ENCODE data around the gene ESRRA. TPM values are rescaled to one million over a fixed set of nuclear protein-coding genes. Genes with fewer than 3 reads are reported as not detected.
A peak's percentile ranks its signal among the peaks of the same experiment; 100 is the strongest.

Gene ESRRA
- total and polyA plus RNA-seq, 2 of the 13 experiments (the other 11 are each of a cell fraction or from before 2014, with no cell fraction given) = 18.1 to 36.3 TPM

DNA sequence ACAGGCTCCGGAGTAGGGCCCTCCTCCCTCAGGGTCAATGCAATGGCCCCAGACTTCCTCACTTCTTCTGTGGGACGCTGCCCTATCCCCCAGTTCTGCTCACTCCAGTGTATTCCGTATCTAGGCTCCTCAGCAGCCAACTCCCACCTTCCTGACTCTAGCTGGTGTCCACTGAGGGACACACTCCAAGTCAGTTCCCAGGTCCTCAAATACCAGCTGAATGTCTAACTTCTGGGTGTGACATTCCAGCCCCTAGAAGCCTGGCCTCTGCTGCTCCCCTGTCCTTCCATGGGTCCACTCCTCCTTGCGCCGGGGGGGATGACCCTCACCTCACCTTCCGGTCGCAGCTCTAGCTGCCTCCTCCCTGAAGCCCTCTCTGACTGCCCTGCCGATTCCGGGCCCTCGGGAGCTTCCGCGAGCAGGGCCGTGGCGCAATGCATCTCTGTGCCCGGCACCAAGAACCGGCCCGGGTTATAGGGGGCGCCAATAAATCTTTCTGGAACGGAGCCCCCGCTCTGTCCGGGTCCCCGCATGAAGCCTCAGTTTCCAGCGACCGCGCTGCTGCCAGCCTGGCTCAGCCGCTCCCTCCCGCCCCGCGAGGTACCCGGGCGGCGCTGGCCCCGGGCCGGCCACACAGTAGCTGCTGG is 36.3 kb upstream of the ESRRA start (continued):
- TF ChIP-seq, protein P1, sequence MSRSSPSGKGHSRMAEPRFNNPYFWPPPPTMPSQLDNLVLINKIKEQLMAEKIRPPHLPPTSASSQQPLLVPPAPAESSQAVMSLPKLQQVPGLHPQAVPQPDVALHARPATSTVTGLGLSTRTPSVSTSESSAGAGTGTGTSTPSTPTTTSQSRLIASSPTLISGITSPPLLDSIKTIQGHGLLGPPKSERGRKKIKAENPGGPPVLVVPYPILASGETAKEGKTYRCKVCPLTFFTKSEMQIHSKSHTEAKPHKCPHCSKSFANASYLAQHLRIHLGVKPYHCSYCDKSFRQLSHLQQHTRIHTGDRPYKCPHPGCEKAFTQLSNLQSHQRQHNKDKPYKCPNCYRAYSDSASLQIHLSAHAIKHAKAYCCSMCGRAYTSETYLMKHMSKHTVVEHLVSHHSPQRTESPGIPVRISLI (CRISPR knock-in tag; IDR thresholded peaks at IDR 0.05; ENCODE audit: borderline replicate concordance) = no peak
- TF ChIP-seq, protein P2, sequence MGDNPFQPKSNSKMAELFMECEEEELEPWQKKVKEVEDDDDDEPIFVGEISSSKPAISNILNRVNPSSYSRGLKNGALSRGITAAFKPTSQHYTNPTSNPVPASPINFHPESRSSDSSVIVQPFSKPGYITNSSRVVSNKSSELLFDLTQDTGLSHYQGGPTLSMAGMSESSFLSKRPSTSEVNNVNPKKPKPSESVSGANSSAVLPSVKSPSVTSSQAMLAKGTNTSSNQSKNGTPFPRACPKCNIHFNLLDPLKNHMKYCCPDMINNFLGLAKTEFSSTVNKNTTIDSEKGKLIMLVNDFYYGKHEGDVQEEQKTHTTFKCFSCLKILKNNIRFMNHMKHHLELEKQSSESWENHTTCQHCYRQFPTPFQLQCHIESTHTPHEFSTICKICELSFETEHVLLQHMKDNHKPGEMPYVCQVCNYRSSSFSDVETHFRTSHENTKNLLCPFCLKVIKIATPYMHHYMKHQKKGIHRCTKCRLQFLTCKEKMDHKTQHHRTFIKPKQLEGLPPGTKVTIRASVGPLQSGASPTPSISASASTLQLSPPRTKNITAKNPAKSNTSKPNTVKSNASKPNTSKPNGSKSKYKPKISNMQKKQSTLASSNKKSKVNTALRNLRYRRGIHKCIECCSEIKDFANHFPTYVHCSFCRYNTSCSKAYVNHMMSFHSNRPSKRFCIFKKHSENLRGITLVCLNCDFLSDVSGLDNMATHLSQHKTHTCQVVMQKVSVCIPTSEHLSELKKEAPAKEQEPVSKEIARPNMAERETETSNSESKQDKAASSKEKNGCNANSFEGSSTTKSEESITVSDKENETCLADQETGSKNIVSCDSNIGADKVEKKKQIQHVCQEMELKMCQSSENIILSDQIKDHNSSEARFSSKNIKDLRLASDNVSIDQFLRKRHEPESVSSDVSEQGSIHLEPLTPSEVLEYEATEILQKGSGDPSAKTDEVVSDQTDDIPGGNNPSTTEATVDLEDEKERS (CRISPR knock-in tag; IDR thresholded peaks at IDR 0.05) = no peak
- TF ChIP-seq ZBTB8A (CRISPR knock-in tag; IDR thresholded peaks at IDR 0.05; ENCODE audit: borderline replicate concordance, low read depth) (no peak), ZMYM2 (CRISPR knock-in tag; IDR thresholded peaks at IDR 0.05) (no peak), ZC3H13 (CRISPR knock-in tag; IDR thresholded peaks at IDR 0.05) (no peak), PHF5A (CRISPR knock-in tag; IDR thresholded peaks at IDR 0.05; ENCODE audit: low read depth, unreplicated experiment) (no peak), MXI1 (IDR thresholded peaks at IDR 0.05; ENCODE audit: borderline replicate concordance, low read depth, low read length) (no peak), HES4 (CRISPR knock-in tag; IDR thresholded peaks at IDR 0.05; ENCODE audit: borderline replicate concordance) (no peak), MAZ (IDR thresholded peaks at IDR 0.05; ENCODE audit: borderline replicate concordance, low read depth, low read length) (peak; percentile 51; the same call in 1 of the 2 replicates), MAZ (CRISPR knock-in tag; IDR thresholded peaks at IDR 0.05; ENCODE audit: low read depth) (no peak; the same call in 1 of the 2 replicates), ZNF354B (CRISPR knock-in tag; IDR thresholded peaks at IDR 0.05) (no peak), ELF4 (CRISPR knock-in tag; IDR thresholded peaks at IDR 0.05; ENCODE audit: borderline replicate concordance) (no peak), SIN3A (IDR thresholded peaks at IDR 0.05; ENCODE audit: borderline replicate concordance, low read depth, low read length) (peak; percentile 61; the same call in 1 of the 2 replicates), GTF2F1 (IDR thresholded peaks at IDR 0.05; ENCODE audit: low read length) (no peak)
- TF ChIP-seq, protein P3, sequence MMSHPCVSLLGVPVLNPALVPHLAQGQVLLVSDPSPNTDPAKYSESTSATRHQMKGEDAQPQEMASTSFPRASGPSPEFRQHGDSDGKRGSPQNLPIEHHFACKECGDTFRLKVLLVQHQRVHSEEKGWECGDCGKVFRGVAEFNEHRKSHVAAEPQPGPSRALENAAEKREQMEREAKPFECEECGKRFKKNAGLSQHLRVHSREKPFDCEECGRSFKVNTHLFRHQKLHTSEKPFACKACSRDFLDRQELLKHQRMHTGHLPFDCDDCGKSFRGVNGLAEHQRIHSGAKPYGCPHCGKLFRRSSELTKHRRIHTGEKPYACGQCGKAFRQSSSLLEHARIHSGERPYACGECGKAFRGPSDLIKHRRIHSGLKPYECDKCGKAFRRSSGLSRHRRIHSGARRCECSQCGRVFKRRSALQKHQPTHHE (CRISPR knock-in tag; IDR thresholded peaks at IDR 0.05; ENCODE audit: borderline replicate concordance) = no peak
- TF ChIP-seq, protein P4, sequence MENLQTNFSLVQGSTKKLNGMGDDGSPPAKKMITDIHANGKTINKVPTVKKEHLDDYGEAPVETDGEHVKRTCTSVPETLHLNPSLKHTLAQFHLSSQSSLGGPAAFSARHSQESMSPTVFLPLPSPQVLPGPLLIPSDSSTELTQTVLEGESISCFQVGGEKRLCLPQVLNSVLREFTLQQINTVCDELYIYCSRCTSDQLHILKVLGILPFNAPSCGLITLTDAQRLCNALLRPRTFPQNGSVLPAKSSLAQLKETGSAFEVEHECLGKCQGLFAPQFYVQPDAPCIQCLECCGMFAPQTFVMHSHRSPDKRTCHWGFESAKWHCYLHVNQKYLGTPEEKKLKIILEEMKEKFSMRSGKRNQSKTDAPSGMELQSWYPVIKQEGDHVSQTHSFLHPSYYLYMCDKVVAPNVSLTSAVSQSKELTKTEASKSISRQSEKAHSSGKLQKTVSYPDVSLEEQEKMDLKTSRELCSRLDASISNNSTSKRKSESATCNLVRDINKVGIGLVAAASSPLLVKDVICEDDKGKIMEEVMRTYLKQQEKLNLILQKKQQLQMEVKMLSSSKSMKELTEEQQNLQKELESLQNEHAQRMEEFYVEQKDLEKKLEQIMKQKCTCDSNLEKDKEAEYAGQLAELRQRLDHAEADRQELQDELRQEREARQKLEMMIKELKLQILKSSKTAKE (CRISPR knock-in tag; IDR thresholded peaks at IDR 0.05; ENCODE audit: borderline replicate concordance) = 0 out of 2 replicates have a peak, but pooled peaks have one; percentile 23
- TF ChIP-seq, protein P5, sequence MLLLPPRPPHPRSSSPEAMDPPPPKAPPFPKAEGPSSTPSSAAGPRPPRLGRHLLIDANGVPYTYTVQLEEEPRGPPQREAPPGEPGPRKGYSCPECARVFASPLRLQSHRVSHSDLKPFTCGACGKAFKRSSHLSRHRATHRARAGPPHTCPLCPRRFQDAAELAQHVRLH (CRISPR knock-in tag; IDR thresholded peaks at IDR 0.05; ENCODE audit: borderline replicate concordance, low read depth) = no peak
